GM18951 (cell line): ENCODE measurements around the gene RGL2.

Experiments used
- POLR2A ChIP-seq: IDR thresholded peaks from 4 replicates; pipeline ENCODE4 v1.6.1; 2011; ENCODE audit warnings: mild to moderate bottlenecking; ENCODE audit not compliant: insufficient read length, insufficient read depth; ENCODE audit errors: extremely low read depth
- in situ Hi-C: fragments of 300-500 bp; cut with MboI; formaldehyde crosslinking; loops from one replicate; pipeline ENCODE4 v1.12.0; 2022; ENCODE audit warnings: low sequenced_read_pairs, mixed read lengths, inconsistent platforms; ENCODE audit not compliant: unreplicated experiment

The RGL2 gene

DNA sequence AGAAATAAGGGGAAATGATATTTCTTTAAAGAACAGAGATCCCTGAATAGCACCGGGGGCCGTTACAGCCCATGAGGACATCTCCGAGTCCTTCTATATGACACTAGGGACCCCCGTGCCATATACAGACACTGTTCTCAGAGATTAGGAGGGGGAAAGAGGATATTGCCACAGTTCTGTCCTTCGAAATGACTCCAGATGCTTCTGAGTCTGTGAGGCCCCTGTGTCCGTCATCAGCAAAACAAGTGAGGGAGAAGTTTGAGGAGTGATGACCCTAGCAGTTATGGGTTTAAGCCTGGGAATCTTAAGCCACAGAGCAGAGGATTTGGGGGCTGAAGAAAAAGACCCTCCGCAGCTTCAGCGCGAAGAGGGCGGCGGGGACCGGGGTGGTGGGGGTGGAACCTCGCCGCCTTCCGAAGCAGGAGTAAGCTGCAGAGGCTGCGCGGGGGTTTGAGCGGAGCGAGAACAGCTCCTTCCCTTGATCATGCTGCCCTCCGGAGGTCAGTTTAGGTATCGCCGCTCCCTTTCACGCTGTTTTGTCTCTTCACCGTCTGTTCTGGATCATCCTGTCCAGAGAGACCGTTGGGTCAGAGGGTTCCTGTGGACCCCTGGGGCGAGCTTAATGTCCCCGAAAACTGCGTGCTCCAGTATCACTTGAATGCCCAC, 50.6 kb downstream of the RGL2 start:
- no peak for TF ChIP-seq POLR2A
- in situ Hi-C loops: no loop called here

DNA sequence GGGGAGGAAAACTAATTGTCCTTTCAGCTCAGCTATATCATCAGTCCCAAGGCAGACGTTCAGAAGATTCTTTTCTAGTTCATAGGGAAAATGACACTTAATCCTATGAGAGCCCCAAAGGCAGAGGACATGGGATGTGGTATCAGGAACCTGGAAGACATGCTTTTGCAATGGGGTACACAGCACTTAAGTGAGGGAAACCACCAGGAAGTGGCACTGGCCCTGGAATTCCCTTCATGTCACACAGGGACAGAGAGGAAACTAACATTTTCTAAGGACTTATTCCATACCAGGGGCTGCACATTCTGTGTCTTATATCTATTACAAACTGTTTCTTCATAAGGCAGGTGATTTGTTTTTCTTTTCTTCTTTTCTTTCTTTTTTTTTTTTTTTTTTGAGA, 55.3 kb downstream of the RGL2 start:
- in situ Hi-C loops: no loop called here
- no peak for TF ChIP-seq POLR2A

DNA sequence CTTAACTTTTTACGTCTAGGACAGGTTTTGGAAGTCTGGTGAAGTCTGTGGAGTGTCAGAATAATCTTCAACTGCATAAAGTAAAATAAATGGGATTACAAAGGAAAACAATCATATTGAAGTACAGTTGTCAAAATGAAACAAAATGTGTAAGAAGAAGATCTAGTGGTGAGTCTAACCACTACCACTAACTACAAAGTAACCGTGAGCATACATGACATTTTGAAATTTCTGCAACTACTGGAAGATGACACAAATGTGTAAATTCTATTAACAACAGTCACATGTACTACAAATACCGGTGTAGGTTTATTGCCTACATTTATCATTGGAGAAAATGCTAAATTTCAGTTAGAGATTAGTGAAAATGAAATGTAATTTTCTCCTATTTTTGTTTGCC, 56.8 kb downstream of the RGL2 start:
- in situ Hi-C loops: no loop called here
- TF ChIP-seq POLR2A: no peak
